HepG2 (cell line): ENCODE data around the gene IFRD1. TPM values are rescaled to one million over a fixed set of nuclear protein-coding genes. Genes with fewer than 3 reads are reported as not detected.

Experiments
- ATAC-seq: fragments of 200-7000 bp; cut with Tn5 transposase; 3 replicates; pipeline ENCODE4 v1.9.1; 2020; ENCODE audit warnings: mild to moderate bottlenecking, moderate library complexity
- BruUV-seq: library from RNA; stranded (reverse); fragments of 400-500 nt; replicated peaks from 2 replicates; lab custom pipeline; 2021; lab: Mats Ljungman, UMichigan
- CTCF ChIA-PET: fragments of 300-600 bp; formaldehyde crosslinking; extraction: SDS; loops from one replicate; lab custom pipeline; 2021; ENCODE audit warnings: low total read pairs, inconsistent platforms, low intra/inter-chr PET ratio; lab: Yijun Ruan, JAX
- POLR2A ChIA-PET: fragments of 350-600 bp; sonication (Branson Sonifier 250); formaldehyde crosslinking; loops from one replicate; lab custom pipeline; 2020; ENCODE audit warnings: antibody characterized with exemption, inconsistent platforms; lab: Yijun Ruan, JAX
- DNase-seq: peaks from one replicate; pipeline ENCODE4 v3.0.0-alpha.2; 2015; ENCODE audit warnings: low spot score
- FAIRE-seq: peaks from 3 replicates; lab custom pipeline; 2011; peaks lifted over from hg19 to GRCh38; lab: Jason Lieb, UNC
- H2AFZ ChIP-seq: one replicate; pipeline ENCODE4 v1.6.1; 2011; ENCODE audit warnings: low read length, inconsistent platforms
- H3K27ac ChIP-seq: fragments of 300-600 bp; 3 replicates; pipeline ENCODE4 v1.8.0; 2011; ENCODE audit warnings: mixed run types, mild to moderate bottlenecking, mixed read lengths, low read length, inconsistent platforms; ENCODE audit not compliant: insufficient read depth; ENCODE audit errors: extremely low read length
- H3K27me3 ChIP-seq, 2 experiments: fragments of 200-600 bp in 1 of 2; 2 replicates in 1 of 2; 3 replicates in 1 of 2; pipeline versions ENCODE4 v1.6.0 to v1.8.0; 2011; ENCODE audit warnings: low read length in 2 of 2, mild to moderate bottlenecking in 2 of 2, moderate library complexity in 2 of 2, inconsistent platforms in 1 of 2; ENCODE audit not compliant: insufficient read depth in 2 of 2, control insufficient read depth in 1 of 2
- H3K36me3 ChIP-seq, 2 experiments: fragments of 200-600 bp in 1 of 2; replicated peaks in 1 of 2; 2 replicates in 1 of 2; 3 replicates in 1 of 2; pipeline versions ENCODE4 v1.5.1 to v1.8.0; 2011; ENCODE audit warnings: low read length in 2 of 2, inconsistent platforms in 1 of 2; ENCODE audit not compliant: insufficient read depth in 2 of 2, control insufficient read depth in 1 of 2
- H3K4me1 ChIP-seq: 2 replicates; pipeline ENCODE4 v1.5.1; 2012; ENCODE audit warnings: low read length, inconsistent platforms; ENCODE audit not compliant: insufficient read depth
- H3K4me2 ChIP-seq: 2 replicates; pipeline ENCODE4 v1.6.0; 2011; ENCODE audit warnings: low read depth, low read length, inconsistent platforms
- H3K4me3 ChIP-seq, 3 experiments: fragments of 200-600 bp in 1 of 3; sonication (generic), shearing (Covaris generic) in 1 of 3; replicated peaks in 1 of 3; 2 replicates each; pipeline ENCODE4 v1.5.1; 2011 to 2016; ENCODE audit warnings: low read length in 3 of 3, inconsistent platforms in 2 of 3, low read depth in 2 of 3, mild to moderate bottlenecking in 2 of 3, control low read depth in 1 of 3, mixed read lengths in 1 of 3; ENCODE audit not compliant: insufficient read depth in 1 of 3
- H3K79me2 ChIP-seq: one replicate; pipeline ENCODE4 v1.6.1; 2011; ENCODE audit warnings: low read length, inconsistent platforms; ENCODE audit not compliant: insufficient read depth
- H3K9ac ChIP-seq: 2 replicates; pipeline ENCODE4 v1.6.0; 2011; ENCODE audit warnings: mild to moderate bottlenecking, low read depth, low read length, inconsistent platforms; ENCODE audit not compliant: insufficient read depth
- H3K9me3 ChIP-seq: 2 replicates; pipeline ENCODE4 v1.5.1; 2012; ENCODE audit warnings: mild to moderate bottlenecking, low read length
- H4K20me1 ChIP-seq: 2 replicates; pipeline ENCODE4 v1.6.0; 2011; ENCODE audit warnings: inconsistent platforms, mild to moderate bottlenecking, low read length, moderate library complexity; ENCODE audit not compliant: insufficient read depth
- CENPX ChIP-seq: sonication (generic); formaldehyde crosslinking; IDR thresholded peaks from 2 replicates; pipeline ENCODE4 v1.9.0; 2021; ENCODE audit warnings: mild to moderate bottlenecking, missing genetic modification reagents, moderate library complexity
- E2F5 ChIP-seq: sonication (generic); formaldehyde crosslinking; conservative IDR thresholded peaks from 2 replicates; pipeline ENCODE4 v1.4.0; 2020; ENCODE audit warnings: missing genetic modification reagents
- EEA1 ChIP-seq: sonication (generic); formaldehyde crosslinking; IDR thresholded peaks from 2 replicates; pipeline ENCODE4 v1.5.1; 2020; ENCODE audit warnings: mild to moderate bottlenecking, missing genetic modification reagents, borderline replicate concordance
- HNRNPL ChIP-seq: fragments of 200-400 bp; formaldehyde crosslinking; IDR thresholded peaks from 2 replicates; pipeline ENCODE4 v1.6.1; 2017; ENCODE audit warnings: mild to moderate bottlenecking, low read depth, low read length
- MBNL3 ChIP-seq: fragments of 250-450 bp; sonication (Bioruptor Pico); conservative IDR thresholded peaks from 2 replicates; pipeline ENCODE4 v1.8.0; 2022; ENCODE audit warnings: mild to moderate bottlenecking, inconsistent platforms
- MIXL1 ChIP-seq: IDR thresholded peaks from 2 replicates; pipeline ENCODE4 v1.6.1; 2016
- PHB2 ChIP-seq: fragments of 450-650 bp; IDR thresholded peaks from 2 replicates; pipeline ENCODE4 v1.6.1; 2018; ENCODE audit not compliant: partially characterized antibody
- SAP130 ChIP-seq: IDR thresholded peaks from 2 replicates; pipeline ENCODE4 v1.6.1; 2016; ENCODE audit warnings: low read depth
- SNAPC5 ChIP-seq: sonication (generic); formaldehyde crosslinking; IDR thresholded peaks from 2 replicates; pipeline ENCODE4 v1.8.1; 2023; ENCODE audit warnings: mild to moderate bottlenecking, missing genetic modification reagents, borderline replicate concordance
- TCF7 ChIP-seq: sonication (generic); IDR thresholded peaks from 2 replicates; pipeline ENCODE4 v1.6.1; 2016; ENCODE audit warnings: antibody characterized with exemption, low read depth
- ZBTB8A ChIP-seq: sonication (generic); formaldehyde crosslinking; IDR thresholded peaks from 2 replicates; pipeline ENCODE4 v1.4.0; 2020; ENCODE audit warnings: mild to moderate bottlenecking, low read depth, missing genetic modification reagents, borderline replicate concordance
- ZNF136 ChIP-seq: sonication (generic); formaldehyde crosslinking; IDR thresholded peaks from 2 replicates; pipeline ENCODE4 v1.8.1; 2022; ENCODE audit warnings: low read depth, mild to moderate bottlenecking, moderate library complexity, missing genetic modification reagents
- ZNF20 ChIP-seq: sonication (generic); formaldehyde crosslinking; IDR thresholded peaks from 2 replicates; pipeline ENCODE4 v1.4.0; 2020; ENCODE audit warnings: mild to moderate bottlenecking, moderate library complexity, missing genetic modification reagents
- ZNF446 ChIP-seq: sonication (generic); formaldehyde crosslinking; IDR thresholded peaks from 2 replicates; pipeline ENCODE4 v1.5.0; 2020; ENCODE audit warnings: mild to moderate bottlenecking, missing genetic modification reagents
- ZNF747 ChIP-seq: sonication (generic); formaldehyde crosslinking; IDR thresholded peaks from 2 replicates; pipeline ENCODE4 v1.8.1; 2023; ENCODE audit warnings: missing genetic modification reagents, mild to moderate bottlenecking, borderline replicate concordance
- WGBS: methylation state at CpG from one replicate; pipeline ENCODE4 v1.1.6; 2017; ENCODE audit warnings: low lambda C conversion rate; 5-methylcytosine and 5-hydroxymethylcytosine counted together
- in situ Hi-C: cut with HindIII; loops from 2 replicates; pipeline ENCODE4 v1.10.0; 2017; ENCODE audit warnings: low pct_unique_long_range_greater_than_20kb; ENCODE audit not compliant: extremely low pct_ligation_motif_present
- intact Hi-C: fragments of 100-400 bp; cut with micrococcal nuclease; formaldehyde crosslinking; loops from one replicate; pipeline ENCODE4 v1.10.0; 2022; ENCODE audit not compliant: unreplicated experiment
- polyA plus RNA-seq, 8 experiments: library from polyadenylated mRNA; depleted of rRNA in 3 of 8; stranded (reverse) in 7 of 8; unstranded in 1 of 8; fragments of >200 nt; fragmentation: Illumina TruSeq in 4 of 8; extraction: Trizol in 4 of 8; gene quantifications; 2 replicates each; pipeline versions ENCODE4 v1.2.1 to v1.2.3, GENCODE V29; 2011 to 2016; ENCODE audit warnings: low read depth in 4 of 8, missing spikeins in 1 of 8, mixed read lengths in 1 of 8; ENCODE audit not compliant: insufficient read depth in 1 of 8
- total RNA-seq, 5 experiments: library from RNA; depleted of rRNA; stranded (reverse); fragments of >200 nt; fragmentation: Illumina TruSeq; extraction: Trizol; gene quantifications; 2 replicates each; pipeline ENCODE4 v1.2.3, GENCODE V29; 2016; ENCODE audit warnings: low read depth in 1 of 5

The IFRD1 gene
- total and polyA plus RNA-seq, 2 of the 13 experiments (the other 11 are each of a cell fraction or from before 2014, with no cell fraction given): 50.9 to 55.5 TPM

- H3K79me2 ChIP-seq: peaks cover 7% of the 10 kb centered on the region
- H3K4me1 ChIP-seq: peaks cover 28% of the 10 kb centered on the region
- no peak overlapping the region for H3K27ac ChIP-seq
- no peak overlapping the region for H3K9ac ChIP-seq
- no peak overlapping the region for H2AFZ ChIP-seq
- in situ Hi-C loops (no loop called here), intact Hi-C loops (no loop called here)
- H3K4me2 ChIP-seq: no peak overlapping the region
- WGBS: 70% methylated on average over 3 of the region's 3 CpGs
- no peak for FAIRE-seq
- BruUV-seq: no TSS peak
- no peaks in the 10 kb centered on the region for H3K9me3 ChIP-seq
- ChIA-PET POLR2A (no interaction called here), CTCF (no interaction called here)
- H4K20me1 ChIP-seq: no peaks in the 10 kb centered on the region; the same call in 1 of the 2 replicates
- H3K4me3 ChIP-seq: no peak overlapping the region
- H3K27me3 ChIP-seq: no peaks in the 10 kb centered on the region; a peak in 1 of 5 replicates
- no peaks in the 10 kb centered on the region for H3K36me3 ChIP-seq
- TF ChIP-seq ZNF446 (no peak), SNAPC5 (CRISPR knock-in tag) (no peak), SAP130 (CRISPR knock-in tag) (no peak), HNRNPL (no peak), ZNF747 (CRISPR knock-in tag) (no peak), ZNF20 (CRISPR knock-in tag) (no peak), EEA1 (CRISPR knock-in tag) (no peak), MIXL1 (CRISPR knock-in tag) (no peak)
- ATAC-seq: no peak
- DNase-seq: no peak
Measured at GRCh38 chr7:112446431-112446830, 3.8 kb upstream of the IFRD1 start.

- no peak for ATAC-seq
- H2AFZ ChIP-seq: no peak overlapping the region
- no peak overlapping the region for H3K4me2 ChIP-seq
- no peak overlapping the region for H3K4me3 ChIP-seq
- H3K9me3 ChIP-seq: no peaks in the 10 kb centered on the region
- in situ Hi-C loops (no loop called here), intact Hi-C loops (no loop called here)
- H4K20me1 ChIP-seq: peaks cover 9% of the 10 kb centered on the region
- no peak for TF ChIP-seq ZNF136
- TF ChIP-seq CENPX (CRISPR knock-in tag): no peak
- TF ChIP-seq ZBTB8A (CRISPR knock-in tag): no peak
- no peak for TF ChIP-seq PHB2
- no peak for TF ChIP-seq MBNL3 (CRISPR knock-in tag)
- no peak for TF ChIP-seq TCF7
- TF ChIP-seq E2F5 (CRISPR knock-in tag): no peak
- FAIRE-seq: no peak
- no peak for DNase-seq
- CTCF ChIA-PET: no interaction called here
- no peaks in the 10 kb centered on the region for H3K36me3 ChIP-seq
- H3K79me2 ChIP-seq: peaks cover 16% of the 10 kb centered on the region
- H3K9ac ChIP-seq: no peak overlapping the region
- no TSS peak for BruUV-seq
- peaks cover 28% of the 10 kb centered on the region for H3K4me1 ChIP-seq
- no peaks in the 10 kb centered on the region; a peak in 1 of 5 replicates for H3K27me3 ChIP-seq
- 95% methylated on average over 3 of the region's 3 CpGs for WGBS
- H3K27ac ChIP-seq: no peak overlapping the region
- POLR2A ChIA-PET: no interaction called here
Measured at GRCh38 chr7:112447406-112447805, 2.9 kb upstream of the IFRD1 start.
